CD4-positive, alpha-beta T cell (primary cell): ENCODE data around the gene INAVA. TPM values are rescaled to one million over a fixed set of nuclear protein-coding genes. Genes with fewer than 3 reads are reported as not detected.
A peak's percentile ranks its signal among the peaks of the same experiment; 100 is the strongest.
"Not testable (repeated sequence)": the region's sequence is repeated elsewhere in the genome, so short reads cannot be mapped to it uniquely, and the experiment has no call there.

Source experiments
- ATAC-seq: fragments of 200-7000 bp; cut with Tn5 transposase; one replicate; pipeline ENCODE4 v1.10.0; 2022; ENCODE audit warnings: mild to moderate bottlenecking; ENCODE audit not compliant: poor library complexity
- CTCF ChIA-PET: fragments of 350-600 bp; sonication (Branson Sonifier 250); formaldehyde crosslinking; loops from one replicate; lab custom pipeline; 2021; ENCODE audit warnings: antibody characterized with exemption, inconsistent platforms; lab: Charles Lee
- POLR2A ChIA-PET: fragments of 350-600 bp; sonication (Branson Sonifier 250); formaldehyde crosslinking; loops from one replicate; lab custom pipeline; 2021; ENCODE audit warnings: antibody characterized with exemption, inconsistent platforms; lab: Charles Lee
- DNase-seq, 14 experiments: peaks; one replicate each; pipeline ENCODE4 v3.0.0-alpha.2; 2013 to 2020; ENCODE audit warnings: mixed read lengths in 2 of 14
- H3K27ac ChIP-seq, 2 donors: one replicate each; pipeline versions ENCODE4 v1.5.1 to v1.7.0; 2013; ENCODE audit warnings: low read length in 2 of 2, low read depth in 1 of 2, mild to moderate bottlenecking in 1 of 2
- H3K27me3 ChIP-seq, 2 experiments: 1 replicate in 1 of 2; 2 replicates in 1 of 2; pipeline versions ENCODE4 v1.6.1 to v1.7.0; 2013; ENCODE audit warnings: low read length in 2 of 2, control low read depth in 1 of 2, mild to moderate bottlenecking in 1 of 2, moderate library complexity in 1 of 2; ENCODE audit not compliant: insufficient read depth in 2 of 2, control insufficient read depth in 1 of 2
- H3K36me3 ChIP-seq: one replicate; pipeline ENCODE4 v1.6.1; 2013; ENCODE audit warnings: low read length, control low read depth; ENCODE audit not compliant: insufficient read depth
- H3K4me1 ChIP-seq: one replicate; pipeline ENCODE4 v1.6.1; 2013; ENCODE audit warnings: low read length, control low read depth; ENCODE audit not compliant: insufficient read depth
- H3K4me3 ChIP-seq: one replicate; pipeline ENCODE4 v1.5.1; 2013; ENCODE audit warnings: mild to moderate bottlenecking, low read length, moderate library complexity
- H3K9me3 ChIP-seq, 2 experiments: 1 replicate in 1 of 2; 2 replicates in 1 of 2; pipeline versions ENCODE4 v1.6.1 to v1.7.0; 2013; ENCODE audit warnings: low read length in 2 of 2, mild to moderate bottlenecking in 2 of 2, control low read depth in 1 of 2, moderate library complexity in 1 of 2; ENCODE audit not compliant: control insufficient read depth in 1 of 2, insufficient read depth in 1 of 2
- H3K27ac Mint-ChIP-seq: one replicate; pipeline ENCODE4 v1.8.0; 2020; ENCODE audit warnings: mixed read lengths
- H3K27me3 Mint-ChIP-seq: one replicate; pipeline ENCODE4 v1.8.0; 2021; ENCODE audit warnings: mixed read lengths
- H3K36me3 Mint-ChIP-seq: one replicate; pipeline ENCODE4 v1.8.0; 2021; ENCODE audit warnings: low read depth, mixed read lengths
- H3K4me1 Mint-ChIP-seq: one replicate; pipeline ENCODE4 v1.8.0; 2021; ENCODE audit warnings: low read depth, mixed read lengths
- H3K4me3 Mint-ChIP-seq: one replicate; pipeline ENCODE4 v1.8.0; 2020; ENCODE audit warnings: mild to moderate bottlenecking, mixed read lengths
- H3K9me3 Mint-ChIP-seq: one replicate; pipeline ENCODE4 v1.8.0; 2020; ENCODE audit warnings: mixed read lengths
- CTCF ChIP-seq: fragments of 200-600 bp; IDR thresholded peaks from one replicate; pipeline ENCODE4 v1.8.0; 2022; ENCODE audit warnings: antibody characterized with exemption, mild to moderate bottlenecking
- intact Hi-C, 2 experiments: fragments of 100-400 bp; cut with DNase I in 1 of 2; cut with micrococcal nuclease in 1 of 2; formaldehyde crosslinking; loops; one replicate each; pipeline versions ENCODE4 v1.15.1 to v1.9.0; 2023 to 2025; cut with DNase I, micrococcal nuclease
- total RNA-seq, 174 experiments: library from RNA in 2 of 174; stranded (reverse) in 2 of 174; gene quantifications; one replicate each; pipeline ENCODE4 v1.2.3 and lab custom pipeline; 2021 to 2026

The INAVA gene
- total RNA-seq, 2 experiments from 2014 or later = 0.22 TPM; not detected in 1

- ChIA-PET POLR2A (no interaction called here), CTCF (no interaction called here)
- Mint-ChIP-seq H3K36me3 (no peaks in the 10 kb centered on the region), H3K27ac (no peak overlapping the region), H3K27me3 (no peaks in the 10 kb centered on the region), H3K4me3 (no peak overlapping the region), H3K4me1 (peaks cover 4% of the 10 kb centered on the region), H3K9me3 (no peaks in the 10 kb centered on the region)
- no peaks in the 10 kb centered on the region for H3K36me3 ChIP-seq
- no peak for TF ChIP-seq CTCF
- no peaks in the 10 kb centered on the region for H3K9me3 ChIP-seq
- ATAC-seq (peak; percentile 54), DNase-seq (no peak)
- H3K4me1 ChIP-seq = no peaks in the 10 kb centered on the region
- no peaks in the 10 kb centered on the region for H3K27me3 ChIP-seq
- intact Hi-C loops = no loop called here
- no peak overlapping the region for H3K4me3 ChIP-seq
- H3K27ac ChIP-seq = no peak overlapping the region
Observed at GRCh38 chr1:200925831-200926230, 31.1 kb downstream of the INAVA start.

- no peaks in the 10 kb centered on the region for H3K27me3 Mint-ChIP-seq
- ChIA-PET CTCF (interaction anchor here (0.6 kb wide), 1 partner anchor 9 kb away, joined by 3 read pairs; no protein-coding TSS in a partner anchor), POLR2A (interaction anchor here (0.5 kb wide), 1 partner anchor 53 kb away, joined by 3 read pairs; no protein-coding TSS in a partner anchor)
- H3K36me3 ChIP-seq = no peaks in the 10 kb centered on the region
- no peaks in the 10 kb centered on the region for H3K4me1 ChIP-seq
- no peak for TF ChIP-seq CTCF
- peaks cover 4% of the 10 kb centered on the region for H3K4me1 Mint-ChIP-seq
- DNase-seq (no peak), ATAC-seq (no peak)
- no peaks in the 10 kb centered on the region for H3K9me3 ChIP-seq
- no peak overlapping the region for H3K4me3 Mint-ChIP-seq
- intact Hi-C loops = no loop called here
- no peak overlapping the region for H3K27ac ChIP-seq
- H3K27ac Mint-ChIP-seq = no peak overlapping the region
- H3K36me3 Mint-ChIP-seq = no peaks in the 10 kb centered on the region
- H3K4me3 ChIP-seq = no peak overlapping the region
- H3K27me3 ChIP-seq = no peaks in the 10 kb centered on the region
- no peaks in the 10 kb centered on the region for H3K9me3 Mint-ChIP-seq
Observed at GRCh38 chr1:200929530-200930278, 35.0 kb downstream of the INAVA start.

- POLR2A ChIA-PET, H3K27ac ChIP-seq, DNase-seq, H3K27ac Mint-ChIP-seq, ATAC-seq, H3K27me3 Mint-ChIP-seq, H3K4me3 ChIP-seq, H3K27me3 ChIP-seq, H3K4me1 Mint-ChIP-seq, H3K36me3 Mint-ChIP-seq, H3K4me1 ChIP-seq, H3K36me3 ChIP-seq, H3K4me3 Mint-ChIP-seq, intact Hi-C loops, H3K9me3 ChIP-seq, H3K9me3 Mint-ChIP-seq: not testable (repeated sequence)
- CTCF ChIA-PET = interaction anchor here (0.6 kb wide), 1 partner anchor 9 kb away, joined by 3 read pairs; no protein-coding TSS in a partner anchor
Observed at GRCh38 chr1:200930285-200930684, 35.6 kb downstream of the INAVA start.

- Mint-ChIP-seq H3K4me3 (no peak overlapping the region), H3K36me3 (no peaks in the 10 kb centered on the region), H3K27me3 (no peaks in the 10 kb centered on the region), H3K27ac (no peak overlapping the region), H3K4me1 (no peaks in the 10 kb centered on the region), H3K9me3 (no peaks in the 10 kb centered on the region)
- TF ChIP-seq CTCF = no peak
- no peaks in the 10 kb centered on the region for H3K9me3 ChIP-seq
- no peaks in the 10 kb centered on the region for H3K36me3 ChIP-seq
- ATAC-seq (no peak), DNase-seq (no peak)
- H3K27ac ChIP-seq = no peak overlapping the region
- ChIA-PET CTCF (no interaction called here), POLR2A (no interaction called here)
- H3K4me3 ChIP-seq = no peak overlapping the region
- no peaks in the 10 kb centered on the region for H3K4me1 ChIP-seq
- H3K27me3 ChIP-seq = no peaks in the 10 kb centered on the region
- intact Hi-C loops = no loop called here
Observed at GRCh38 chr1:200931776-200932175, 37.1 kb downstream of the INAVA start.
